Progenitor cell of endocrine pancreas (in vitro differentiated cells): ENCODE data around the gene SIAH3. TPM values are rescaled to one million over a fixed set of nuclear protein-coding genes. Genes with fewer than 3 reads are reported as not detected.

Experiments used
- DNase-seq: peaks from one replicate; pipeline ENCODE4 v3.0.0; 2021; ENCODE audit warnings: low spot score; ENCODE audit not compliant: unreplicated experiment
- H3K27ac Mint-ChIP-seq: 2 replicates; pipeline ENCODE4 v1.8.0; 2021; ENCODE audit warnings: mild to moderate bottlenecking, moderate library complexity, mixed read lengths
- H3K27me3 Mint-ChIP-seq: 2 replicates; pipeline ENCODE4 v1.8.0; 2021; ENCODE audit warnings: mixed read lengths
- H3K36me3 Mint-ChIP-seq: 2 replicates; pipeline ENCODE4 v1.8.0; 2022; ENCODE audit warnings: mixed read lengths; ENCODE audit not compliant: insufficient read depth
- H3K4me1 Mint-ChIP-seq: 2 replicates; pipeline ENCODE4 v1.8.0; 2021; ENCODE audit warnings: low read depth, mixed read lengths
- H3K4me3 Mint-ChIP-seq: 2 replicates; pipeline ENCODE4 v1.8.0; 2021; ENCODE audit warnings: low read depth, mild to moderate bottlenecking, moderate library complexity, mixed read lengths
- H3K9me3 Mint-ChIP-seq: 2 replicates; pipeline ENCODE4 v1.8.0; 2021; ENCODE audit warnings: low read depth, mixed read lengths
- CTCF ChIP-seq: fragments of 200-600 bp; sonication (generic); IDR thresholded peaks from one replicate; pipeline ENCODE4 v1.5.0; 2021; ENCODE audit warnings: antibody characterized with exemption, mild to moderate bottlenecking; ENCODE audit not compliant: unreplicated experiment
- total RNA-seq: library from RNA; stranded (reverse); gene quantifications from 2 replicates; pipeline ENCODE4 v1.2.1, GENCODE V29; 2021

The SIAH3 gene
- total RNA-seq, 1 donor from 2014 or later = not detected

- peaks cover 20% of the 10 kb centered on the region for H3K27me3 Mint-ChIP-seq
- peaks cover 3% of the 10 kb centered on the region for H3K4me1 Mint-ChIP-seq
- H3K9me3 Mint-ChIP-seq = no peaks in the 10 kb centered on the region
- no peak overlapping the region for H3K27ac Mint-ChIP-seq
- H3K4me3 Mint-ChIP-seq = no peak overlapping the region
- no peak for TF ChIP-seq CTCF
- H3K36me3 Mint-ChIP-seq = no peaks in the 10 kb centered on the region
- no peak for DNase-seq
Measured at GRCh38 chr13:45892513-45892912, 41.0 kb upstream of the SIAH3 start.

GRCh38 chr13:45889590-45890243 lies 38.2 kb upstream of the SIAH3 start:
- Mint-ChIP-seq H3K36me3 (no peaks in the 10 kb centered on the region), H3K4me1 (peaks cover 3% of the 10 kb centered on the region), H3K27me3 (peaks cover 6% of the 10 kb centered on the region), H3K9me3 (no peaks in the 10 kb centered on the region), H3K4me3 (no peak overlapping the region), H3K27ac (no peak overlapping the region)
- DNase-seq = no peak
- TF ChIP-seq CTCF = no peak

- DNase-seq = no peak
- no peaks in the 10 kb centered on the region for H3K9me3 Mint-ChIP-seq
- TF ChIP-seq CTCF = no peak
- H3K36me3 Mint-ChIP-seq = no peaks in the 10 kb centered on the region
- no peak overlapping the region for H3K4me3 Mint-ChIP-seq
- H3K27me3 Mint-ChIP-seq = peaks cover 9% of the 10 kb centered on the region
- H3K27ac Mint-ChIP-seq = no peak overlapping the region
- peaks cover 6% of the 10 kb centered on the region for H3K4me1 Mint-ChIP-seq
Measured at GRCh38 chr13:45886466-45886865, 34.9 kb upstream of the SIAH3 start.

GRCh38 chr13:45885194-45885593 lies 33.6 kb upstream of the SIAH3 start:
- Mint-ChIP-seq H3K36me3 (no peaks in the 10 kb centered on the region), H3K27ac (no peak overlapping the region), H3K4me1 (peaks cover 9% of the 10 kb centered on the region)

GRCh38 chr13:45882626-45883025 lies 31.1 kb upstream of the SIAH3 start:
- no peak for TF ChIP-seq CTCF
- DNase-seq = no peak
- H3K4me1 Mint-ChIP-seq = peaks cover 6% of the 10 kb centered on the region
- peaks cover 11% of the 10 kb centered on the region for H3K27me3 Mint-ChIP-seq
- no peaks in the 10 kb centered on the region for H3K9me3 Mint-ChIP-seq
- no peaks in the 10 kb centered on the region for H3K36me3 Mint-ChIP-seq
- no peak overlapping the region for H3K27ac Mint-ChIP-seq
- H3K4me3 Mint-ChIP-seq = no peak overlapping the region

More at GRCh38 chr13:45885194-45885593, 33.6 kb upstream of the SIAH3 start:
- H3K27me3 Mint-ChIP-seq = peaks cover 9% of the 10 kb centered on the region
- no peak overlapping the region for H3K4me3 Mint-ChIP-seq
- DNase-seq = no peak
- no peaks in the 10 kb centered on the region for H3K9me3 Mint-ChIP-seq
- no peak for TF ChIP-seq CTCF
